ENCODE results near the gene CFAP61. TPM values are rescaled to one million over a fixed set of nuclear protein-coding genes. Genes with fewer than 3 reads are reported as not detected.

The CFAP61 gene
- total and polyA plus RNA-seq, 2 donors, result 0.32 to 0.35 TPM

DNA sequence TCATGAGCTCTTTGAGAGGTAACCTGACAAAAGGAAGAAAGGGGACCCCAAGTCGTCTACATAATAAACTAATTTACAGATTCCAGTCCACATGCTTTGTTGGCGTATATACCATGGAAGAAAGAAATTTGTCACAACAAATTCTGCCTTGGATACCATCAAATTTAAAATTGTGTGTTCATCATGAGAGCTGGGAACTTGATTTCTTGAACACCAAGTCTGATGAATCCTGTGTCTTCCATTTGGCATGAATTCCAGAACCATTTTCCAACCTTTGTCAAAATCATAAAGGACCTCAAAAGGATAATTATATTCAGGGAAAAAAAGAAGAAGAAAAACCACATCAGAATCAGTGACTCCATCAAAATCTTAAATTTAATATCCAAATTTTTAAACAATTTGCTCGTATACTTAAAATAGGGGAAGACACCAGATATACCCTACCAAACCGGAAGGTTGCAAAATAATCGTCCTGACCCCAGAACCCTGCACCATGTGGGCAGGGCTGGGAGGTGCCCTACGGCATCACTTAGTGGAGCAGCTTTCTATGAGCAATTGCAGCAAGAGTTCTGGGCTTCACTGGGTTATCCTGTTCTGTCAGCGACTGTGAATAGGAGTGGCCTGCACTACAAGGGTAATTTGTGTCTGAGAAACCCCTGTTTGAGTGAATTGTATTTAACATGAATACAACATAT is 241.5 kb downstream of the CFAP61 start:
- H3K4me1 ChIP-seq (ENCODE audit: insufficient read depth), result no peaks in the 10 kb centered on the region
- H3K36me3 ChIP-seq (ENCODE audit: insufficient read depth), result no peaks in the 10 kb centered on the region
- H3K4me3 ChIP-seq (ENCODE audit: low read depth, low read length), result no peak overlapping the region
- DNase-seq (ENCODE audit: extremely low spot score), result no peak
- H3K27ac ChIP-seq (ENCODE audit: low read depth), result no peak overlapping the region
- 81% methylated on average over 7 of the region's 7 CpGs for WGBS

DNA sequence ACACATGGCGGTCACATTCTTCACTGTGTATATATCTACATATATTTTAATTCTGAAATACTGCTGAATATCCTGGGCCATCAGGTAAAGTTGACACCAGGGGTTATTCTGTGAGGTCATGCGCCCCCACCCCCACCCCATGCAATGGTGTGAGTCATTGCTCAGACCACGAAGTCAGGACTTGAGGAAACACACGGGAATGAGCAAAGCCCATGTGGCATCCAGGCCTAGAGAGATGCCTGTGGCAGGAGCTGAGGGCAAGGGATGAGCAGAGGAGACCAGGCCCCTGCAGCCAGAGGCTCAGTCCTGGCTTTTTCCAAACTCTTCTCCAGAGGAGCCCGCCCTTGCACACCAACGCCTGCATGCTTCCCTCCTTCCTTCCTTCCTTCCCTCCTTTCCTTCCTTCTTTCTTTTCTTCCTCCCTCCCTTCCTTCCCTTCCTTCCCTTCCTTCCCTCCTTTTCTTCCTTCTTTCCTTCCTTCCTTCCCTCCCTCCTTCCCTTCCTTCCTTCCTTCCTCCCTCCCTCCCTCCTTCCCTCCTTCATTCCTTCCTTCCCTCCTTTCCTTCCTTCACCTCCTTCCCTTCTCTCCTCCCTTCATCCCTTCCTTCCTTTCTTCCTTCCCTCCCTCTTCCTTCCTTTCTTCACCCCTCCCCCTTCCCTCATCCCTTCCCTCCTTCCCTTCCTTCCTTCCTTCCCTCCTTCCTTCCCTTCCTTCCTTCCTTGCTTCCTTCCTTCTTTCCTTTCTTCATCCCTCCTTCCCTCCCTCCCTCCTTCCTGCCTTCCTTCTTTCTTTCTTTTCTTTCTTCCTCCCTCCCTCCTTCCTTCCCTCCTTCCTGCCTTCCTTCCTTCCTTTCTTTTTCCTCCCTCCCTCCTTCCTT is 243.5 kb downstream of the CFAP61 start:
- Histone ChIP-seq H3K4me1 (ENCODE audit: insufficient read depth) (no peaks in the 10 kb centered on the region), H3K4me3 (ENCODE audit: low read depth, low read length) (no peak overlapping the region), H3K36me3 (ENCODE audit: insufficient read depth) (no peaks in the 10 kb centered on the region), H3K27ac (ENCODE audit: low read depth) (no peak overlapping the region)
- no peak for DNase-seq (ENCODE audit: extremely low spot score)
- 81% methylated on average over 6 of the region's 6 CpGs for WGBS

DNA sequence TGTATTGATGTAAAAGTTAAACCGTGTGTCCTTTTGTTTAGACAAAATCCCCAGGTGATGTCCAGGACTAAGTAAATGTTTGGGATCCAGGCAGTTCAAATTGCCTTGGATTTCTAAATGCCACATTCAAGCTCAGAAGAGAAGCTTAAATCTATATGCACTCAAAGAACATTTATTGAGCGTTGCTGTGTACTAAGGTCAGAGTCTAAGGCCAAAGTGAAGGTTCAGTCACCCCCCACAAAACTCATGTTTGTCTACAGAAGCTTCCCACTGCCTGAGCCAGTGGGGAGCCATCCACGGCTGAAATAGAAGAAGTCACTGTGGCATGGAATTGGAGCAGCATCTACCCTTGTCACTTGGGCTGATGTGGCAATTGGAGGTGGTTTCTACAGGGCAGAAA is 244.8 kb downstream of the CFAP61 start:
- Histone ChIP-seq H3K36me3 (ENCODE audit: insufficient read depth) (no peaks in the 10 kb centered on the region), H3K27ac (ENCODE audit: low read depth) (no peak overlapping the region), H3K4me3 (ENCODE audit: low read depth, low read length) (no peak overlapping the region), H3K4me1 (ENCODE audit: insufficient read depth) (no peaks in the 10 kb centered on the region)
- no peak for DNase-seq (ENCODE audit: extremely low spot score)
- WGBS, result 67% methylated on average over 3 of the region's 3 CpGs

- whole genome bisulfite sequencing, result 82% methylated on average over 2 of the region's 2 CpGs
- no peaks in the 10 kb centered on the region for H3K36me3 ChIP-seq (ENCODE audit: insufficient read depth)
- DNase-seq (ENCODE audit: extremely low spot score), result no peak
- no peaks in the 10 kb centered on the region for H3K4me1 ChIP-seq (ENCODE audit: insufficient read depth)
- no peak overlapping the region for H3K27ac ChIP-seq (ENCODE audit: low read depth)
- no peak overlapping the region for H3K4me3 ChIP-seq (ENCODE audit: low read depth, low read length)
These were observed 245.4 kb downstream of the CFAP61 start for GRCh38 chr20:20297752-20298151.

DNA sequence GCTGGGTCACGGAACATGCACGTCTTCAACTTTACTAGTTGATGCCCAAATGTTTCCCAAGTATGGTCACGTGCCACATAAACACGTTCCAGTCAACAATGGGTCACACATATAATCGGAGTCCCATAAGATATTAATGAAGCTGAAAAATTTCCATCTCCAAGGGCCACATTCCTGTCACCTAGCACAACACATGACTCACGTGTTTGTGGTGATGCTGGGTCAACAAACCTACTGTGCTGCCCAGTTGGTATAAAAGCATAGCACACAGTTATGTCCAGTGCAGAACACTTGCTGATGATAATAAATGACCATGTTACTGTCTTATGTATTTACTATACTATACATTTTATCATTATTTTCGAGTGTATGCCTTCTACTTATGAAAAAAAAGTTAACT is 247.6 kb downstream of the CFAP61 start:
- Histone ChIP-seq H3K36me3 (ENCODE audit: insufficient read depth) (no peaks in the 10 kb centered on the region), H3K4me3 (ENCODE audit: low read depth, low read length) (no peak overlapping the region), H3K27ac (ENCODE audit: low read depth) (no peak overlapping the region), H3K4me1 (ENCODE audit: insufficient read depth) (no peaks in the 10 kb centered on the region)
- no peak for DNase-seq (ENCODE audit: extremely low spot score)
- WGBS, result 71% methylated on average over 7 of the region's 7 CpGs

GRCh38 chr20:20303320-20303719 is 251.0 kb downstream of the CFAP61 start:
- DNase-seq (ENCODE audit: extremely low spot score), result no peak
- Histone ChIP-seq H3K27ac (ENCODE audit: low read depth) (no peak overlapping the region), H3K4me3 (ENCODE audit: low read depth, low read length) (no peak overlapping the region), H3K36me3 (ENCODE audit: insufficient read depth) (no peaks in the 10 kb centered on the region), H3K4me1 (ENCODE audit: insufficient read depth) (no peaks in the 10 kb centered on the region)
- 89% methylated on average over 12 of the region's 12 CpGs for WGBS

DNA sequence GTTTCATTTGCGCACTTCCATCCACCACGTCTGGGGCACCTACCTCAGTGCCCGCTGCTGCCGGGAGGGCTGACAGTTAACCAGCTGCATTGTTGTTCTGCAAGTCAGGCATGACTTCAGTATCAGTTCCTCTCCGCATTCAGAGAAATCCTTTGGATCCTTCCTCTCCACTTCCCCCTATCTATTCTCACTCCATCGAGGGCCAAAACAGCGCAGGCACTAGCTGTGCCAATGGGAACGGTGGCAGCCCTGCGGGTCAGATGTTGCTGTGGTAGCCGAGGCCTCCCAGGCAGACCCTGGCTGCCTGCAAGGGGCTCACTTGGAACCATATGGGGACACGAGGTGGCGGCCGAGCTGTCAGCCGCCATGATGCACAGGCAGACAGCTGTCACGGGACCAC is 251.4 kb downstream of the CFAP61 start:
- no peak for DNase-seq (ENCODE audit: extremely low spot score)
- Histone ChIP-seq H3K36me3 (ENCODE audit: insufficient read depth) (no peaks in the 10 kb centered on the region), H3K27ac (ENCODE audit: low read depth) (no peak overlapping the region), H3K4me1 (ENCODE audit: insufficient read depth) (no peaks in the 10 kb centered on the region), H3K4me3 (ENCODE audit: low read depth, low read length) (no peak overlapping the region)
- WGBS, result 87% methylated on average over 15 of the region's 15 CpGs

GRCh38 chr20:20304942-20305341 is 252.6 kb downstream of the CFAP61 start:
- no peak overlapping the region for H3K27ac ChIP-seq (ENCODE audit: low read depth)
- WGBS, result 85% methylated on average over 11 of the region's 11 CpGs
- DNase-seq (ENCODE audit: extremely low spot score), result no peak
- H3K4me3 ChIP-seq (ENCODE audit: low read depth, low read length), result no peak overlapping the region
- no peaks in the 10 kb centered on the region for H3K36me3 ChIP-seq (ENCODE audit: insufficient read depth)
- H3K4me1 ChIP-seq (ENCODE audit: insufficient read depth), result no peaks in the 10 kb centered on the region

DNA sequence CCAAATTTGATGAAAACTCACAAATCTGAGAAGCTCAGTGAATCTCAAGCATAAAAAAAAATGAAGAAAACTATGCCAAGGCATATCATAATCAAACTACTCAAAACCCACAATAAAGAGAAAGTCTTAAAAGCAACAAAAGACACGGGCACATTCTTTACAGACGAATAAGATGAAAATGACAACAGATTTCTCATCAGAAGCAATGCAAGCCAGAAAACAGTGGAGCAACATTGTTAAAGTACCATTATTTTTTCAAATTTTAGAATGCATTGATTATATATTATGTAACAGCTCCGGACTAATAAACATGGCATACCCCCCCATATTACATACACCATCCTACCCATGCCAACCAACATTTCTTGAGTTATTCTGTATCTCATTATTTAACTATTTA is 260.2 kb downstream of the CFAP61 start:
- WGBS, result 83% methylated on average over 3 of the region's 3 CpGs

GRCh38 chr20:20317195-20317594 is 264.9 kb downstream of the CFAP61 start:
- no peak for DNase-seq (ENCODE audit: extremely low spot score)
- 65% methylated on average over 4 of the region's 4 CpGs for WGBS
- no peak overlapping the region for H3K27ac ChIP-seq (ENCODE audit: low read depth)
- no peaks in the 10 kb centered on the region for H3K4me1 ChIP-seq (ENCODE audit: insufficient read depth)
- no peaks in the 10 kb centered on the region for H3K36me3 ChIP-seq (ENCODE audit: insufficient read depth)
- no peak overlapping the region for H3K4me3 ChIP-seq (ENCODE audit: low read depth, low read length)

More for the DNA sequence above, 260.2 kb downstream of the CFAP61 start:
- no peaks in the 10 kb centered on the region for H3K4me1 ChIP-seq (ENCODE audit: insufficient read depth)
- DNase-seq (ENCODE audit: extremely low spot score), result no peak
- H3K4me3 ChIP-seq (ENCODE audit: low read depth, low read length), result no peak overlapping the region
- no peaks in the 10 kb centered on the region for H3K36me3 ChIP-seq (ENCODE audit: insufficient read depth)
- H3K27ac ChIP-seq (ENCODE audit: low read depth), result no peak overlapping the region

- no peaks in the 10 kb centered on the region for H3K36me3 ChIP-seq (ENCODE audit: insufficient read depth)
- H3K4me1 ChIP-seq (ENCODE audit: insufficient read depth), result no peaks in the 10 kb centered on the region
- no peak overlapping the region for H3K27ac ChIP-seq (ENCODE audit: low read depth)
- 63% methylated on average over 13 of the region's 13 CpGs for WGBS
- no peak overlapping the region for H3K4me3 ChIP-seq (ENCODE audit: low read depth, low read length)
- no peak for DNase-seq (ENCODE audit: extremely low spot score)
These were observed 265.5 kb downstream of the CFAP61 start for GRCh38 chr20:20317621-20318364.

DNA sequence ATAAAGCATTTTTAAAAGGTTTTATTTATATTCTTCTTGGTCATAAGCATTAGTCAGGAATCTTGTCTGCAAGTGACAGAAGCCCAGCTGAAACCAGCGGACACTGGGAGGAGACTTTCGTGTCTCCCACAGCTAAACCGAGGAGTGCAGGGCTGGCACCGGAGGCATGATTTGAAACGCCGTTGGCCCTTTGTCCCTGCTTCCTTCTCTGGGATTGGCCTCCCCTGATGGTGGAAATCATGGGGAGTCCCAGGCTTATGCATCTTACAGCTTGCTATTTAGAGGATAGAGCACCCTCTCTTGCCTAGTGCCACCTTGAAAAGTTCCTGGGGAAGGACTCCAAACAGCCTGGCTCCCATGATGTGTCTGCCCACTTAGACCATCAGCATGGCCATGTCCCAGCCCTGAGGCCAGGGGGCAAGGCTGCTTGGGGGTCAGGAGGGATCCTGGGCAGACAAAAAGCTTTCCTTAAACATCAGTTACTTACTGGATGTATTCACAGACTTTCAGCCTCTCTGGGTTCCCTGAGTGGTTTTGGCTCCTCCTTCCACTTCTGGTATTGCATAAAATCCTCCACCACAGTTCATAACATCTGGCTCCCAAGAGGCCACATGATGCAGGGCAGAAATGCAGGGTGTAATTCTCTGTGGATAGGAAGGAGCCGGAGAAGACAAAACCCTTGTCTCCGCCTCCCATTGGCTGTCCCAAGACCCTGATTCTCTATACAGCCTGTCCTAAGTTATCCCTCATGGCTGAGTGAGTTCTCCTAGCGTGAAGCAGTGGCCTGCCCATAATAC is 266.2 kb downstream of the CFAP61 start:
- no peak for DNase-seq (ENCODE audit: extremely low spot score)
- WGBS, result 75% methylated on average over 9 of the region's 9 CpGs
- Histone ChIP-seq H3K4me1 (ENCODE audit: insufficient read depth) (no peaks in the 10 kb centered on the region), H3K4me3 (ENCODE audit: low read depth, low read length) (no peak overlapping the region), H3K27ac (ENCODE audit: low read depth) (no peak overlapping the region), H3K36me3 (ENCODE audit: insufficient read depth) (no peaks in the 10 kb centered on the region)

- no peak overlapping the region for H3K4me3 ChIP-seq (ENCODE audit: low read depth, low read length)
These were observed 268.8 kb downstream of the CFAP61 start for GRCh38 chr20:20321134-20321533.

More at GRCh38 chr20:20321134-20321533, 268.8 kb downstream of the CFAP61 start:
- 80% methylated on average over 1 of the region's 1 CpG for WGBS
- no peak overlapping the region for H3K27ac ChIP-seq (ENCODE audit: low read depth)
- DNase-seq (ENCODE audit: extremely low spot score), result no peak
- H3K36me3 ChIP-seq (ENCODE audit: insufficient read depth), result no peaks in the 10 kb centered on the region
- no peaks in the 10 kb centered on the region for H3K4me1 ChIP-seq (ENCODE audit: insufficient read depth)
